Stimulated activated CD8-positive, alpha-beta memory T cell treated with anti-CD3 and anti-CD28 coated beads, Interleukin-4, amount 100 ng/mL, for 1 hour (primary cell): ENCODE measurements around the gene RBP2.

ENCODE experiments used
- DNase-seq, 2 donors: peaks; one replicate each; pipeline ENCODE4 v3.0.0-alpha.2; 2020; ENCODE audit warnings: low read depth in 2 of 2, low spot score in 1 of 2

RBP2 gene

DNA sequence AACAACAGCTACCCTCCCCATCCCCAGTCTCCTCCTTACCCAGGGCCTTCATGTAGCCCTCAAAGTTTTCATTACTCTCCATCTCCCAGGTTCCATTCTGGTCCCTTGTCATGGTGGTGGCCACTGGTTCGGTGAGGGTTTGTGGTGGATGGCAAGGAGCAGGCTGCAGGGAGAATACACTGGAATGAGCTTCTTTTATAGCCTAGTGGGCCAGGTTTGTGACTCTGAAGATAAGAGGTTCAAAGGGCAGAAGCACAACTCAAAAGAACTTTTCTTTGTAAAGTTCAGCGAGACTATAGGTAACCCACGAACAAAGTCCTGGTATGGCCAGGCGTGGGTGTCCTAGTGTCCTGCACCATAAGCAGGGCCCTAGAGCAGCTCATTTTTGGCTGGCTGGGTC is at the start of gene RBP2:
TSS of gene RBP2 (minus strand) at position 169 of the 400 bp plus-strand sequence. CDS start at position 112, 57 bp downstream.
- no peak for DNase-seq

DNA sequence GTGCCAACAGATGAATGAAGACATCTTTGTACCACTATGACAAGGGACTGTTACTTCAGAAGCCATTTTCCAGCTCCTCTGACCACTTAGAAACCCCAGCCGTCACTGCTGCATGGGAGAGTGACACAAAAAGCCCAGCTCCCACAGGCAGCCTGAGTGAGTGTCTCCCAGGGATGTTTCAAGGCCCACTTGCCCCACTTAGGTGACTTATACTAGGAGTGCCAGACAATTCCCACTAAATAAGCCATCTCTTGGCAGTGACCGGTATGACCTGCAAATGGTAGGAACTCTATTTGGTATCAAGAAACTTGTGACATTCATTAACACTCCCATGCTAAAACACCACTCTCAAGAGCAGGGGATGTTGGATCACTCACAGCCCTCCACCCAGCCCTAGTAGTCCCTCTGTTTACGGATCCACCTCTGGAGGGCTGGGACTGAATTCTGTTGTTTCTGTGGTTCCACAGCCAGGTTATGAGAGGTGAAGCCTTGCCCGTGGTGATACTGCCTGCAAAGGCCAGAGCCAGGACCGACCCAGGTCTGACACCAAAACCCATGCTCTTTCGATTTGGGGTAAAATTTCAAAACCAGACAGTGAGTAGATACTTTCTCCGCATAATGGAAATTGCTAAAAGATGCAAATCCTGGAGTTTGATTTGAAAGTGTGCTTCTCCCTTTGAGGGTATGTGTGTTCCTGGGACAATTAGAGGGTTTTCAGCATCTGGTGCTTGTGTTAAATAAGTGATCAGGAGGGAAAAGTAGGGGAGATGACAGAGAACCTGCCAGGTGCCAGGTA is 48.7 kb upstream of the RBP2 start:
- no peak for DNase-seq

DNA sequence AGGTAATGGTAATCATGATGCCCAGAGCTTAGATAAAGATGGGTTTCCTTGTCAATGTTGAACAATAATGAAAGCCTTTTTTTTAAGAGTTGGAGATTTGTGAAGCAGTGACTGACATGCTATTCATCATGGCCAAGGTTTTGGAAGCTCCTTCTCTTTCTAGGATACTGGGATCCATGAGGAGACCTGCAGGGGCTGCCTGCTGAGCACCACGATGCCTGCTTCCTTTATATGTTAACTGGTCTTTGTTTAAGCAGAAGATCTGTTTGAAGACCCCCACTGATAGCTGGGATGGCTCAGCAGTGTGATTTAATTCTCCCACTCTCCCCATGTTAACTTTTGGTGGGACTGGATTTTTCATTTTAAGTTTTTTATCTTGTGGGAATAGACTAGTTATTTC is 47.4 kb upstream of the RBP2 start:
- no peak for DNase-seq

DNA sequence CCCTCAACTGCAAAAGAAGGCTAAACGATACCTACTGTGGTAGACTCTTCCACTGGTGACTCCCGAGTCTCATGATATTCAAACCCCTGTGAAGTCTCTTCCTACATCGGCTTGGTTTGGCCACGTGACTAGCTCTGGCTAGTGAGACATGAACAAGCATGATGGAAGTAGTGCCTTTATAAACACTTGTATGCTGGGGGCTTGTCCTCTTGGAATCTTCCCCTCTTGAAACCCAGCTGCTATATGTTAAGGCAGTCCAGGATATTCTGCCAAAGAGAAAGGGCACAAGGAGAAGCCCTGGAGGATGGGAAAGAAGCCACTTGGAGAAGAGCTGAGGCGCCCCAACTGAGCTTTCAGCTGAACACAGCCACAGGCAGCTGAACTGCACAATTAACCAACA is 46.9 kb upstream of the RBP2 start:
- no peak for DNase-seq

DNA sequence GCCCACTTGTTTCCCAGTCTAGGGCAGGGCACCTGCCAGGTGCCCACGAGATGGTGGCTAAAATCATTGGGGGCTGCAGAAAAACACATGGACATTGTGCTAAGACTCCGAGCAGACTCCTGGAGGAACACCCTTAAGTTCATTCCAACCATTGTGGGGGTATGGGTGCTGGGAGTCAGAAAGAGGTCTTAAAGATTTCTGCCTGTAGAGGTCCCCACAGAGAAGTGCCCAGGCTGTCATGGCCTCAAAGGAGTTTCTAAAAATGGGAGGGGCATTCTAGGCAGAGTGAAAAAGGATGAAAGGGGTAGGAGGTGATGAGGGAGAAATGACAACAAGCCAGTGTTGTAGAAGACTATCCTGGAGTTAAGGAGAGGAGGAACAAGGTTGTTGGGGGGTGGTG is 46.1 kb upstream of the RBP2 start:
- DNase-seq = no peak

DNA sequence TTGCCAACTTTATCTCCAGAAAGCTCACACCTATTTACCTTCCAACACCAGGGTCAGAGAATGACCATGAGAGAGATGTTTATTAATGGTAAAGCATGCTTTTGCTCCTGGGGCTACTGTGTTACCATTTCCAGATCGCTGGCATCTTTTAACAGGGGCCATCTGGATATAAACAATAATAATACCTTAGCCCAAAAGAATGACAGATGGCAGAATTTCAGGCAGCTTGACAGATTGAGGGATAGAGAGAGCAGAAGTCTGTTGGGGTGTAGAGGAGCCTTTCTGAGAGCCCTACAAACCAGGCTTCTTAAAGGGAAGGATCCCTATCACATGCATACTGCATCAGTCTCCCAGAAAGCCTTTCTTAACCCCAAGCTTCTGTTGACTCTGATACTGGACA is 45.5 kb upstream of the RBP2 start:
- DNase-seq = no peak

DNA sequence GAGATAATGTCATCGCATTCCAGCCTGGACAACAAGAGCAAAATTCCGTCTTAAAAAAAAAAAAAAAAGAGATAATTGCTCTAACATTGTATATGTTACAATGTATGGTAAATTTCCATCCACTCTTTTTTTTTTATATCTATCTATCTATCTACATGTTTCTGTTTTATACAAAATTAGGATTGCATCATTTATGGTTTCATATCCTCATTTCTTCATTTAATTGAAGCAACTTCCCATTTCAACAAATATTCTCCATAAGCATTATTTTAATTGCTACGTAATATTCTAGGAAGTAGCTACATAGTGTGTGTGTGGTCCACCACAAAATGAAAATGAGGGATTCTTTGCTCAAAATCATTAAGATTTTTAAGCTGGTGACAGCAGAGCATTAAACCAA is 44.8 kb upstream of the RBP2 start:
- no peak for DNase-seq

DNA sequence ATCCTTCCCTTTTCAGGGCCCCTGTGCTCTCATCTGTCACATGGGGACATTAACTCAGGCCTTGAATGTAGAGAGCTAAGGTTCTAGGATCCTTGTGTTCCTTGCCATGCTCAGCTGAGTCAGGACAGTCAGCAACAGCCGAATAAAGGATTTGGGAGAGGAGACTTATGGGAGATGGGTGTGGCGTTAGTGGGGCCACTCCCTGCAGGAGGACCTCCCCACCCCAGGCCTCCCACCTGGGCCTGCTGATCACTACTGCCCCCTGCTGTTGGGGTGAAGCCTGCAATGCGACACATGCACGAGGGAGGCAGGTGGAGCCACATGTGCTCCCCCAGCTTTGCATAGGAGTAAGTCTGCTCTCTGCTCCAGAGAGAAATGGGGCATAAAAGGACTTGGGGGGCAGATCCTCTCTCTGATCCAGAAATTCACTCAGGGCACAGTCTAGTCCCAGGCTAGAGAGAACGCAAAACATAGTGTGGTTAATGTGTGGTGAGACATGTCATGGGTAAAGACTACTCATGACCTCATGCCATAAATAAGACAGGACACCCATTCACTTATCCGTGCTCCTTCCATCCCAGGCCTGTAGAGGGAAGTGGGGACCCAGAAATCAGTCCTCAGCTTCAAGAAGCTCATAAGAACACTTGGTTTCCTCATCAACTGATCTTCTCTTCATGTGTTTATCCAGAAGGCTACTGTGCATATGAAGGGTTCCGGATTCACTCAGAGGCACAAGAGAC is 43.9 kb upstream of the RBP2 start:
- no peak for DNase-seq

DNA sequence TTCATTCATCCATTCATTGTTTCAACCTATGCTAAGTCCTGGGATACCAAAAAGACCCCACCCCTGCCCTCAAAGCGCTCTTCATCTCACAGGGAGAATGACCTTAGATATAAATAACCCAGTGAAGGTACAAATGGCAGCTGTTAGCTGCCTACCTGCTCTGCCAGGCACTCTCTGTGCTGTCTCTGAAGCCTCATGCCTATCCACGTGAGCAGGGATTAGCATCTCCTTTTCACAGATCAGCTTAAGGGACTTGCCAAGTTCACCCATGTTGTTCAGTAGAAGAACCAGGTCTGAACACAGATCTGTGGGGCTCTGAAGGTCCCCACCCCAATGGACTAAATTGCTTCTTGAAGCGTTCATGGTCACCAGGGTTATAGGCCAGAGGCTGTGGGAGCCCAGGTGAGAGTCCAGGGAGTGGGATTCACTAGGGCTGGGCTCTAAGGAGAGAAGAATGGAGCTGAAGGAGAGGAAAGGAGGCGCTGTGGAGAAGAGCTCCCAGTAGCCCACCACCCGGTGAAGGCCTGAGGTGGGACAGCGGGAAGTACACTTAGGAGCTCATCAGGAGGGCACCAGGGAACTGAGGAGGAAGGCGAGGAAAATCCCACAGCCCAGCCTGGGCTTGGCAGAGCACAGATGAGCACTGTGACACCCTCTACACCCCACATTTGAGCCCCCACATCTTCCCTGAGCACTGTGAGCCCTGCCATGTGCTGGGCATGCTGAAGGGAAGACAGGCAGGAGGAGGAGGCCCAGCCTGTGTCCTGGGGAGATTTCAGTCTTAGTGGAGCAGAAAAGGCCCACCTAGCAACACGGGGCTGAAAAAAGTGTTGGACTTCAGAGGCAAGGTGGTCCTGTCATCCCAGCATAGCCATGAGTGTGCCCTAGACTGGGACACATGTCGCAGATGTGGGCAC is 42.9 kb upstream of the RBP2 start:
- no peak for DNase-seq

DNA sequence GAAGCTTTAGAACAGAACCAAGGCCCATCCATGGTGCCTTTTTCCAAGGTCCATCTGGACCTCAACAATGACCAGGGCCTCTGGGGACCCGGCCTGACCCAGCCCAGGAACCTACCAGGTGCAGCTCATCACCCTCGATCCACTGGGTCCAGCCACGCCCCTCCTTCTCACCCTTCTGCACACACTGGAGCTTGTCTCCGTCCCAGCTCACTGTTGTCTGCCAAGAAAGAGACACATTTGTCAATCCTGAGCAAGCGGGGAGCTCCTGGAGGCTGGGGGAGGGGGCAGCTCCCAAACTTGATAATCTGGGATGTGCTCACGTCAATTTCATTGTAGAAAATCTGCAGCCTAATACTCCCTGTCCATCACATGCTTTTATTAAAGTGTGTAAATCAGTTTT is 42.0 kb upstream of the RBP2 start:
- no peak for DNase-seq

DNA sequence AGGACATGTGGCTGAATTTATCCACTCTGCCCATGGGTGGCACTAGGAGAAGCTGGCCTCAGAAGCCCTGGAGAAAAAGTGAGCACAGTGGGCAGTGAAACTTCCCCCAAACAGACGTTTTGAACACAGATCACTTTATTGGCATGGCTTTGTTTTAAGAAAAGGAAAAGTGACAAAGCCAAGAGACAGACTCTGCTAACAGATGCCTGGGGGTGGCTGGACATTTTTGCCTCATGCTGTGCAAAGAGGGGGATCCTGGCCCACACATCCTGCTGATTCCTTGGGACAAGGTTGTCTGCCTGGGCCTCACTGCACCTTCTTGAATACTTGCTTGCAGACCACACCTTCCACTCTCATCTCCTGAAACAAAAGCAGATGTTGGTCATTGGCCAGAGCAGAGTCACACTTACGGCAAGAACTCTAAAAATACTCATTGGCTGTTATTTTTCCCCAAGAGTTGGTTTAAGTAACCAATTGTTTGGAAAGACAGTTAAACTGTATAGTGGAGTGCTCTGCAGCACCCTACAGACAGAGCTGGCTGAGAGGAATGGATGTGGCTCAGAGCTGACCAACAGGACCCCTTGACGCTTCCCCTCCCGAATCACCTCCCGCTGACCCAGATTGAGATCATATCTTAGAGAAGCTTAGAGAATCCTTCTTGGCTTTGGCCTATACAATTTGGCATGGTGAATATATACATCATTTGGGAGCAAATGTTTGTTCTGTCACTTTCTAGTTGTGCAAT is 41.2 kb upstream of the RBP2 start:
- DNase-seq = no peak

DNA sequence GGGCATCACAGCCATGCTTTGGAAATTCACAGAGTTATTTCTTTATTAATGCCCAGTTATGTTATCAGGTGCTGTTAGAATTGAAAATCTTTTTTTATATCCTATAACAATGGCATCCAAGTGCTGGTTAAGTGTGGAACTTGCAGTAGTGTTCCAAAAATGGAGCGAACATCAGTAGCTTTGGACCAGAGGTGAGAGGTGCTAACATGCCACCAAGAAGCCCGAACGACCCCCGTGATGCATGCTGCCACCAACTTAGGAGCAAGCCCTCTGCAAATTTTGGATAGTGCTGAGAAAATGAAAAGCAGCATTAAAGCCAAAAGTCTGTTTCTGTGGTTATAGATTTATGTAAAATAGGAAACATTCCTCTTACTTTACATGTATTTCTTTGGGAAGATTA is 38.4 kb upstream of the RBP2 start:
- DNase-seq = no peak

DNA sequence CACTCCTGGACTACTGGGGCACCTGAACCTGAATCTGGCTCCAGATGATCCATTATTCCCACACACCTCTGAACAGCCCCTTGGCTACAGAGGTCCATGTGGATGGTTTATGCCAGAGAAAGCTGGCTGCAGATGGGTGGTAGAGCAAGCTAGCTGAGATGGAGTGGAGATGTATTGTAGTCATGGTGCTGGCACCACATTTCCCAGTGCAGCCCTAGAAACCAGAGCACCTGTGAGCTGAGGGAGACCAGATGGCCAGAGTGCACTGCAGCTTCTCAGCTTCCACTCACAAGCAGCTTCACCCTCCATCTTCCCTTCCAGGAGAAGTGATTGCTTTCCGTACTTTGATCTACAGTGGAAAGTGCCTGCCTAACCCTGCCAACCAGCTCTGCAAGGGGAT is 33.3 kb upstream of the RBP2 start:
- DNase-seq = no peak

DNA sequence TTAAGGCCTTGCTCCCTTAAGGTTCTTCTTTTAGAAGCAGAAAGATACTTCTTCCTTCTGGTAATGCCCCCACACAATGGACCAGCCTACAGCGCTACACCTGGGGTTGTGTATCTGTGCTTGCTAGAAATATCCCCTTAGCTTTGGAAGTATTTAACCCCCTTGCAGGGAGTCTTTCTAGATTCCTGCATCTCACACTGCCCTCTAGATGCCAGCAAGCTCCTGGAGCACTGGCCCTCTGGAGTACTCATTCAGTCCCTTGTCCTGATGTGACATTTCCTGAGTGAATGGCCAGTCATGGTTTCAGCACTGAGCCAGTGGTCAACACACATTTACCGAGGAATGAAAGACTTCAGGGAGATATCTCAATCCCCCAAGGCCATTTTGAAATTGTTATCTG is 30.4 kb upstream of the RBP2 start:
- no peak for DNase-seq

DNA sequence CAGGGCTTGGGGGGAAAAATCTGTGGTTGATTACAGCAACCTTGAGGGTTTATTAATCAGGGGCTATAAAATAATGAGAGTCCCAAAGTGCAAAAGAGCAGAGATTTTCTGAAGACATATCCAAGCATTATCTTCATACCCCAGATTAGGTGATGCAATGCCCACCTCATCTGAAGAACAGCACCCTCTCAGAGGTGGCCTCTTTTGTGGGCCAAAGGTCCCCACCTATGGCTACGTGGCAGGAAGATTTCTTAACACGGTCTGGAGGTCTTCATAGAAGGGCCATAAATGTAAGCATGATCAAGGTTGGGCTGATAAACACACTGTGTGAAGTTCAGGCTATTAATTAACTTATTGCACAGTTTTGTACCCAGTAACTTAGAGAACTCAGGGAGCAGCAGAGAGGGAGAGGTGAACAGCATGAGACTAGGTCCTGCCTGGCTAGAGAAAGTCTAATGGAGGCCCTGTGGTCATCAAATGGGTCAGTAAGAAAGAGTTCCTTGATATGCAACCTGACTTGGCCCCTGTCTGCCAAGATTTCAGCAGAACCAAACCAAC is 29.6 kb upstream of the RBP2 start:
- DNase-seq = no peak

DNA sequence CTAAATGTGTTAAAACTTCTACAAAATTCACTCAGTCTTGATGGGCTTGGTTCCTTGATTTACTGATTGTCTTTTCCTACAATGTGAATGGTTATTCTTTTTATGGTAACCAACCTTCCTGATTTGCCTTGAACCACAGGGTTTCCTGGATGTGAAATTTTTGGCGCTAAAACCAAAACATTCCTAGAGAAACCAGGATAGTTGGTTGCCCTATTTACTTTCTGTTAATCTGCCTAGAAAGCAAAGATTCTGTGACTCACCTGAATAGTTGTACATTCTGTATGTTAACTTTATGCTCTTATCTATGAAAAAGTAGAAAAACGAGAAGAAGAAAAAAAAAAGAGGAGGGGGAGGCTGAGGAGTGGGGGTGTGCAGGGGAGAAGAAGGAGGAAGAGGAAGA is 23.2 kb upstream of the RBP2 start:
- DNase-seq = no peak

DNA sequence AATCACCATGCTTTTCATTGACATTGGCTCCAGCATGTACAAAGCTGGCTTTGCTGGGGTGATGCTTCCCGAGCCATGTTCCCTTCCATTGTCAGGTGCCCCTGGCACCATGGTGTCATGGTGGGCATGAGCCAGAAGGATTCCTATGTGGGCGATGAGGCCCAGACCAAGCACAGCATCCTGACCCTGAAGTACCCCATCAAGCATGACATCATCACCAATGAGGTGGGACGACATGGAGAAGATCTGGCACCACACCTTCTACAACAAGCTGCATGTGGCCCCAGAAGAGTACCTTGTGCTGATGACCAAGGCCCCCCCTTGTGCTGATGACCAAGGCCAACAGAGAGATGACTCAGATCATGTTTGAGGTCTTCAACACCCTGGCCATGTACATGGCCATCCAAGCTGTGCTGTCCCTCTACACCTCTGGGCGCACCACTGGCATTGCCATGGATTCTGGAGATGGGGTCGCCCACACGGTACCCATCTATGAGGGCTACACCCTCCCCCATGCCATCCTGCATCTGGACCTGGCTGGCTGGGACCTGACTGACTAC is 17.6 kb upstream of the RBP2 start:
- no peak for DNase-seq

DNA sequence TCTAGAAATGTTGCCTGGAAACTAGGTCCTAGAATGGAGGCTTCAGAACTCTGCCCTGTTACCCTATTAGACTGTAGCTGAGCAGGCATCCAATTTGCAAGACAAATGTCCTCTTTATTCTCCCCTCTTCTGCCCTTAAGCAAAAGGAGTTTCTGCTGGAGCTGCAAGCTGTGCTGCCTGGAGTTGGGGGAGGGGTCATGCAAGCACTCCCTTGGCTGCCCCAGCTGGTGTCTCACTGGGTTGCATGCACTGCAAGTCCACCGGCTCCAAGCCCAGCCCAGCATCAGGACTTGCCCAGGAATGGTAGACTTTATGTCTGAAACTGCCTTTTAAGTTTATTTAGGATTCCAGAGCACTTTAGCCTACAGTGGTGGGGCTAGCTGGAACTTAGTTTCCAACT is 15.7 kb upstream of the RBP2 start:
- DNase-seq = no peak

DNA sequence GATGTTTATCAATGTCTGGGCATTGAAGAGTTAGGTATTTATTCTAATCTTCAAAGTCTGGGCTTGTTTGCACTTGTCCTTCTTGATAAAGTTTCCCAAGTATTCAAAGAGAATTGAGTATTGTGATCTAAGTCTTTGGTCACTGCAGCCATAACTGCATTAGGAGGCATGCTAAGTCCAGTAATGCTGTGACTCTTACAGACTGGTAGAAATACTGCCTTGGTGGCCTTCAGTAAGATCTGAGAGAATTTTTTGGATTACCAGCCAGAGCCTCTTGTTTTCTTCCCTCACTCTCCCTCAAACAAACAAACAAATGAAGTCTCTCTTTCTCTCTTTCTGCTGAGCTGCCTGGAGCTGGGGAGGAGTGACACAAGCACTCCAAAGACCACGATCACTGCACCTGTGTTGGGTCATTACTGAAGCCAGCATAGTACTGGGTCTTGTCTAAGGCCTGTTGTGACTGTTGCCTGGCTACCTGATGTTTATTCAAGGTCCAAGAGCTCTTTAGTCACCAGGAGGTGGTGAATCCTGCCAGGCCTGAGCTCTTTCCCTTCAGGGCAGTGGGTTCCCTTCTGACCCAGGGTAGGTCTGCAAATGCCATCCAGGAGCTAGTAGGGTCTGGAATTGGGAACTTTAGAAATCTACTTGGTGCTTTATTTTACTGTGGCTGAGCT is 14.8 kb upstream of the RBP2 start:
- DNase-seq = no peak

DNA sequence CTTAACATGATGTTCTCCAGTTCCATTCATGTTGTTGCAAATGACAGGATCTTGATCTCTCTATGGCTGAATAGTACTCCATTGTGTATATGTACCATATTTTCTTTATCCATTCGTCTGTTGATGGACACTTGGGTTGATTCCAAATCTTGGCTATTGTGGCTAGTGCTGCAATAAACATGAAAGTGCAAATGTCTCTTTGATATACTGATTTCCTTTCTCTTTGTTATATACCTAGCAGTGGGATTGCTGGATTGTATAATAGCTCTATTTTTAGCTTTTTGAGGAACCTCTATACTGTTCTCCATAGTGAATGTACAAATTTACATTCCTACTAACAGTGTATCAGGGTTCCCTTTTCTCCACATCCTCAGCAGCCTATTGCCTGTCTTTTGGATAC is 5.9 kb upstream of the RBP2 start:
- no peak for DNase-seq
